Mesothelial cell of epicardium (in vitro differentiated cells): Measurements from ENCODE around the gene SLC25A23. TPM values are rescaled to one million over a fixed set of nuclear protein-coding genes. Genes with fewer than 3 reads are reported as not detected.

Experiments used
- DNase-seq, 2 experiments: peaks; one replicate each; pipeline ENCODE4 v3.0.0; 2021; ENCODE audit warnings: low spot score in 2 of 2; ENCODE audit not compliant: unreplicated experiment in 2 of 2
- H3K27ac Mint-ChIP-seq: 2 replicates; pipeline ENCODE4 v1.8.0; 2021; ENCODE audit warnings: mixed read lengths
- H3K27me3 Mint-ChIP-seq: 2 replicates; pipeline ENCODE4 v1.8.0; 2021; ENCODE audit warnings: low read depth, mixed read lengths
- H3K36me3 Mint-ChIP-seq: 2 replicates; pipeline ENCODE4 v1.8.0; 2021; ENCODE audit warnings: mixed read lengths
- H3K4me1 Mint-ChIP-seq: 2 replicates; pipeline ENCODE4 v1.8.0; 2021; ENCODE audit warnings: mixed read lengths
- H3K4me3 Mint-ChIP-seq: 2 replicates; pipeline ENCODE4 v1.8.0; 2021; ENCODE audit warnings: mild to moderate bottlenecking, moderate library complexity, mixed read lengths
- H3K9me3 Mint-ChIP-seq: 2 replicates; pipeline ENCODE4 v1.8.0; 2021; ENCODE audit warnings: mixed read lengths
- microRNA-seq: library from miRNA; unstranded; fragments of <30 nt; microRNA quantifications from one replicate; pipeline ENCODE4 v1.2.0, GENCODE V29; 2021; ENCODE audit warnings: inconsistent platforms, mixed read lengths
- total RNA-seq: library from RNA; stranded (reverse); gene quantifications from 3 replicates; pipeline ENCODE4 v1.2.1, GENCODE V29; 2021
- TF ChIP-seq, protein P1 (sequence below): fragments of 200-600 bp; sonication (generic); IDR thresholded peaks from one replicate; pipeline ENCODE4 v1.5.0; 2021; ENCODE audit warnings: antibody characterized with exemption; ENCODE audit not compliant: unreplicated experiment

SLC25A23 gene
- total RNA-seq, 1 donor from 2014 or later, result 67.5 TPM

- Mint-ChIP-seq H3K4me3 (peak overlapping the region; percentile 96), H3K4me1 (peaks cover 24% of the 10 kb centered on the region), H3K27me3 (no peaks in the 10 kb centered on the region), H3K9me3 (no peaks in the 10 kb centered on the region), H3K36me3 (peaks cover 4% of the 10 kb centered on the region), H3K27ac (peak overlapping the region; percentile 63)
- TF ChIP-seq, protein P1, sequence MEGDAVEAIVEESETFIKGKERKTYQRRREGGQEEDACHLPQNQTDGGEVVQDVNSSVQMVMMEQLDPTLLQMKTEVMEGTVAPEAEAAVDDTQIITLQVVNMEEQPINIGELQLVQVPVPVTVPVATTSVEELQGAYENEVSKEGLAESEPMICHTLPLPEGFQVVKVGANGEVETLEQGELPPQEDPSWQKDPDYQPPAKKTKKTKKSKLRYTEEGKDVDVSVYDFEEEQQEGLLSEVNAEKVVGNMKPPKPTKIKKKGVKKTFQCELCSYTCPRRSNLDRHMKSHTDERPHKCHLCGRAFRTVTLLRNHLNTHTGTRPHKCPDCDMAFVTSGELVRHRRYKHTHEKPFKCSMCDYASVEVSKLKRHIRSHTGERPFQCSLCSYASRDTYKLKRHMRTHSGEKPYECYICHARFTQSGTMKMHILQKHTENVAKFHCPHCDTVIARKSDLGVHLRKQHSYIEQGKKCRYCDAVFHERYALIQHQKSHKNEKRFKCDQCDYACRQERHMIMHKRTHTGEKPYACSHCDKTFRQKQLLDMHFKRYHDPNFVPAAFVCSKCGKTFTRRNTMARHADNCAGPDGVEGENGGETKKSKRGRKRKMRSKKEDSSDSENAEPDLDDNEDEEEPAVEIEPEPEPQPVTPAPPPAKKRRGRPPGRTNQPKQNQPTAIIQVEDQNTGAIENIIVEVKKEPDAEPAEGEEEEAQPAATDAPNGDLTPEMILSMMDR, result no peak
- DNase-seq, result no peak
Measured at GRCh38 chr19:6394831-6395230, 64.8 kb downstream of the SLC25A23 start.

DNA sequence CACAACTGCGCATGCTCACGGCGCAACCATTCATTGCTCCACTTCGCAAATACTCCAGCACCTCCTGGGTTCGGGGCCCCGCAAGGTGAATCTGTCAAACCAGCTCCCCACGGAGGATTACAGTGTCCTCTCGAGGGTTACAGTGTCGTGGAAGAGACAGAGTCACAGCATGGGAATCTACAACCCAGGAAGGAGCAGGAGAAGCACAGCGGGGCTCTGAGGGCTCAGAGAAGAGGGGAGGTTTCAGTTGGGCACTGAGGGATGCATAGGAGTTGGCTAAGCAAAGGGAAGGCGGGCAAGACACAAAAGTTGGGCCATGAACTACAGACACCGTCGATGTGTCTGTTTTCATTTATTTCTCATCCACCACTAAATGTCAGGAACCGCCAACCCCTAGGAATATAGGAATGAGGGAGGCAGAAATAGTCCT lies 65.6 kb downstream of the SLC25A23 start:
- peak overlapping the region; percentile 96 for H3K4me3 Mint-ChIP-seq
- peaks cover 4% of the 10 kb centered on the region for H3K36me3 Mint-ChIP-seq
- no peaks in the 10 kb centered on the region for H3K9me3 Mint-ChIP-seq
- TF ChIP-seq, protein P1, result no peak
- no peaks in the 10 kb centered on the region for H3K27me3 Mint-ChIP-seq
- DNase-seq, result no peak
- peak overlapping the region; percentile 99 for H3K27ac Mint-ChIP-seq
- H3K4me1 Mint-ChIP-seq, result peaks cover 24% of the 10 kb centered on the region

- Mint-ChIP-seq H3K27me3 (no peaks in the 10 kb centered on the region), H3K36me3 (peaks cover 6% of the 10 kb centered on the region), H3K27ac (peak within 1 kb of the TSS; percentile 99), H3K9me3 (no peaks in the 10 kb centered on the region), H3K4me1 (peaks cover 24% of the 10 kb centered on the region), H3K4me3 (peak within 1 kb of the TSS; percentile 96)
- TF ChIP-seq, protein P1, result no peak
- peak; percentile 94 to 97 for DNase-seq
Measured at GRCh38 chr19:6393074-6393982, 66.3 kb downstream of the SLC25A23 start, which contains the start of gene GTF2F1. GTF2F1 (minus strand) TSS chr19:6393164; CDS start chr19:6392995, 169 bp downstream.

DNA sequence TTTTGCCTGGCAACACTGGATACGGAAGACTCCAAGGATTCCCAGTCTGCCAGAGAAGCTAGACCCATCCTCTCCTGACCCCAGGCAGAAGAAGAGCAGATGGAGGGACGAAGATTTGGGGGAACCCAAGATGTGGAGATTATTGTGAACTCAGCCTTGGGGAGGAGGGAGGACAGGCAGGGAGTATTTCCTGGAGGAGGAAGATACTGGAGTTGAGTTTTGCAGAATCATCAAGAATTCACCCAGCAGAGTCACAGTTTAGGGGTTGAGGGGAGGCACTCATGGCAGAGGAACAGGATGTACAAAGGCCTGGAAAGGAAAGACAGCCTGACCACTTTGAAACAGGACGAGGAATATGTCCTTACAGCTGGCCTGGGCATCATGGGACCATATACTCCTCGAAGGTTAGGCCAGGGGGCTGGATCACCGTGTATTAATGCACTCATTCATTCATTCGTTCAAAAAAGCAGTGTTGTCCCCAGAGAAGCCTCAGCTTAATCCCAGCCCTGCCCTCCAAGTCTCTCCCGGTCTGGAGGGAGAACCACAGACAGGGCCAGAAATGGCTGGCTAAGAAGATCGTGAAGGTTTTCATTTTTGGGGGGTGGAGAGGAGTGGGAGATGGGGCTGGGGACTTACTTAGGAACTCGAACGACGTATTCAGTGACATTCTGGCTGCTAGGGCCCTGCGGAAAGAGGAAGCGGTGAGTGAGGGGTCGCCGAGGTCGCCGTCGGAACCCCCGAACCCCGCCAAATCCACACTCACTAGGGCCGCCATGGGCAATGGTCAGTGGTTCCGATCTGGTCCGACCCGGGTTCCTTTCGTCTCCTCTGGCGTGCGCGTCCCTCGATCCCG lies 67.1 kb downstream of the SLC25A23 start:
- H3K4me1 Mint-ChIP-seq, result peaks cover 24% of the 10 kb centered on the region
- TF ChIP-seq, protein P1, result no peak
- H3K27me3 Mint-ChIP-seq, result no peaks in the 10 kb centered on the region
- no peaks in the 10 kb centered on the region for H3K9me3 Mint-ChIP-seq
- no peak for DNase-seq
- peak overlapping the region; percentile 96 for H3K4me3 Mint-ChIP-seq
- peak overlapping the region; percentile 99 for H3K27ac Mint-ChIP-seq
- H3K36me3 Mint-ChIP-seq, result peaks cover 10% of the 10 kb centered on the region

Small RNA genes lying within 50 kb of the gene (microRNA-seq; reads per million reads assigned to microRNA genes)
- gene MIR3940 (22.6 reads per million, percentile 45 among the genes with 10 or more reads in this experiment), gene MIR6790 (not detected)

Other genes starting within 250 kb of the SLC25A23 start
- 90.5 to 99.8 TPM (median 93.1 TPM) in 3 replicates for gene MLLT1, start 179.8 kb downstream of the SLC25A23 start, total RNA-seq
- gene ACER1, start 126.2 kb downstream of the SLC25A23 start, total RNA-seq, result 0.16 TPM in 1 of 3 replicates, not detected in the others
- gene CLPP, start 98.3 kb downstream of the SLC25A23 start, total RNA-seq, result 55.1 to 64.8 TPM (median 58.2 TPM) in 3 replicates
- gene ALKBH7, start 87.0 kb downstream of the SLC25A23 start, total RNA-seq, result 83.7 to 92.9 TPM (median 87.7 TPM) in 3 replicates
- gene PSPN, start 83.9 kb downstream of the SLC25A23 start, total RNA-seq, result 3.5 to 3.8 TPM (median 3.6 TPM) in 3 replicates
- gene GTF2F1, start 66.6 kb downstream of the SLC25A23 start, total RNA-seq, result 67.4 to 73.8 TPM (median 68.3 TPM) in 3 replicates
- 375 to 384 TPM (median 380 TPM) in 3 replicates for gene KHSRP, start 35.0 kb downstream of the SLC25A23 start, total RNA-seq
- gene SLC25A41, start 26.0 kb downstream of the SLC25A23 start, total RNA-seq, result 1.2 to 1.8 TPM (median 1.6 TPM) in 3 replicates
- 18.9 to 21.9 TPM (median 20.6 TPM) in 3 replicates for gene CRB3, start 4.5 kb upstream of the SLC25A23 start, total RNA-seq
- 0.42 to 0.75 TPM (median 0.63 TPM) in 3 replicates for gene DENND1C, start 22.0 kb upstream of the SLC25A23 start, total RNA-seq
- gene TUBB4A, start 42.5 kb upstream of the SLC25A23 start, total RNA-seq, result 10.5 to 13.5 TPM (median 13.0 TPM) in 3 replicates
- gene TNFSF9, start 71.2 kb upstream of the SLC25A23 start, total RNA-seq, result 0.76 to 1.5 TPM (median 1.1 TPM) in 3 replicates
- gene CD70, start 131.4 kb upstream of the SLC25A23 start, total RNA-seq, result not detected in 3 replicates
- 0.07 to 0.09 TPM in 2 of 3 replicates, not detected in the other for gene TNFSF14, start 210.4 kb upstream of the SLC25A23 start, total RNA-seq